K562 (cell line): Measurements from ENCODE around the gene ADCY4. TPM values are rescaled to one million over a fixed set of nuclear protein-coding genes. Genes with fewer than 3 reads are reported as not detected.

Experiments
- ATF1 ChIP-seq, 2 experiments: fragments of 450-650 bp in 1 of 2; IDR thresholded peaks; 2 replicates each; pipeline ENCODE4 v1.6.1; 2016; ENCODE audit warnings: missing compliant biosample characterization in 1 of 2, missing genetic modification characterization in 1 of 2
- ATF3 ChIP-seq, 2 experiments: fragments of 450-650 bp in 1 of 2; sonication (generic) in 1 of 2; formaldehyde crosslinking in 1 of 2; IDR thresholded peaks in 1 of 2; conservative IDR thresholded peaks in 1 of 2; 2 replicates each; pipeline versions ENCODE4 v1.6.1 to v1.8.1; 2016 to 2023; ENCODE audit warnings: mild to moderate bottlenecking in 2 of 2, moderate library complexity in 2 of 2, inconsistent platforms in 1 of 2, missing genetic modification reagents in 1 of 2
- CEBPG ChIP-seq, 3 experiments: fragments of 200-800 bp in 1 of 3; sonication (Bioruptor generic) in 1 of 3; sonication (generic) in 1 of 3; formaldehyde crosslinking in 1 of 3; IDR thresholded peaks in 2 of 3; conservative IDR thresholded peaks in 1 of 3; 2 replicates each; pipeline versions ENCODE4 v1.6.1 to v1.8.0; 2016 to 2022; ENCODE audit warnings: missing compliant biosample characterization in 2 of 3, missing genetic modification characterization in 2 of 3, mild to moderate bottlenecking in 1 of 3, missing genetic modification reagents in 1 of 3
- CTCF ChIP-seq, 3 experiments: IDR thresholded peaks in 2 of 3; conservative IDR thresholded peaks in 1 of 3; 2 replicates each; pipeline ENCODE4 v1.5.1; 2011 to 2012; ENCODE audit warnings: low read length in 3 of 3, mild to moderate bottlenecking in 3 of 3, control low read depth in 2 of 3, improper control_type of control experiment in 1 of 3, inconsistent platforms in 1 of 3, low read depth in 1 of 3, mixed read lengths in 1 of 3, moderate library complexity in 1 of 3; ENCODE audit not compliant: insufficient read depth in 2 of 3
- DEAF1 ChIP-seq: fragments of 450-650 bp; formaldehyde crosslinking; IDR thresholded peaks from 2 replicates; pipeline ENCODE4 v1.4.0; 2020; ENCODE audit warnings: mild to moderate bottlenecking, moderate library complexity
- FOXP1 ChIP-seq: sonication (generic); formaldehyde crosslinking; IDR thresholded peaks from 2 replicates; pipeline ENCODE4 v1.8.0; 2022; ENCODE audit warnings: mild to moderate bottlenecking, missing genetic modification reagents
- HDAC2 ChIP-seq: fragments of 450-650 bp; IDR thresholded peaks from 2 replicates; pipeline ENCODE4 v1.6.1; 2016; ENCODE audit warnings: mild to moderate bottlenecking
- HLTF ChIP-seq: fragments of 450-650 bp; IDR thresholded peaks from 2 replicates; pipeline ENCODE4 v1.6.1; 2016
- JUND ChIP-seq, 2 experiments: IDR thresholded peaks; 2 replicates in 1 of 2; 3 replicates in 1 of 2; pipeline ENCODE4 v1.6.1; 2011; ENCODE audit warnings: borderline replicate concordance in 2 of 2, low read depth in 2 of 2, low read length in 2 of 2, improper control_type of control experiment in 1 of 2, missing biosample characterization in 1 of 2, missing genetic modification characterization in 1 of 2, missing genetic modification reagents in 1 of 2
- RAD21 ChIP-seq, 2 experiments: fragments of 250-450 bp in 1 of 2; fragments of 450-650 bp in 1 of 2; sonication (Bioruptor Pico) in 1 of 2; formaldehyde crosslinking in 1 of 2; IDR thresholded peaks in 1 of 2; conservative IDR thresholded peaks in 1 of 2; 2 replicates each; pipeline versions ENCODE4 v1.4.0 to v1.8.0; 2020 to 2022; ENCODE audit warnings: mild to moderate bottlenecking in 2 of 2, moderate library complexity in 1 of 2
- SMAD3 ChIP-seq: fragments of 450-650 bp; formaldehyde crosslinking; conservative IDR thresholded peaks from 2 replicates; pipeline ENCODE4 v1.4.0; 2020; ENCODE audit warnings: mild to moderate bottlenecking
- SMC3 ChIP-seq: conservative IDR thresholded peaks from 2 replicates; pipeline ENCODE4 v1.6.1; 2011; ENCODE audit warnings: low read depth, low read length, improper control_type of control experiment; ENCODE audit not compliant: insufficient read depth
- ZFP30 ChIP-seq: fragments of 250-450 bp; sonication (Bioruptor Pico); IDR thresholded peaks from 2 replicates; pipeline ENCODE4 v1.8.0; 2022; ENCODE audit warnings: moderate library complexity, mild to moderate bottlenecking, inconsistent platforms, borderline replicate concordance
- ZNF140 ChIP-seq: fragments of 250-450 bp; sonication (Bioruptor Pico); IDR thresholded peaks from 2 replicates; pipeline ENCODE4 v1.8.0; 2021; ENCODE audit warnings: moderate library complexity, mild to moderate bottlenecking, inconsistent platforms
- ZNF143 ChIP-seq: sonication (generic); formaldehyde crosslinking; IDR thresholded peaks from 2 replicates; pipeline ENCODE4 v1.9.0; 2022; ENCODE audit warnings: mild to moderate bottlenecking, missing genetic modification reagents
- ZNF76 ChIP-seq: fragments of 250-450 bp; sonication (Bioruptor Pico); IDR thresholded peaks from 2 replicates; pipeline ENCODE4 v1.4.0; 2020; ENCODE audit warnings: mild to moderate bottlenecking, moderate library complexity, borderline replicate concordance
- polyA plus RNA-seq, 8 experiments: library from polyadenylated mRNA; depleted of rRNA in 4 of 8; stranded (reverse) in 5 of 8; unstranded in 3 of 8; fragments of >200 nt; fragmentation: Nextera tagmentation in 2 of 8; fragmentation: Illumina TruSeq in 1 of 8; extraction: Ambion mirVana in 2 of 8; extraction: Trizol in 1 of 8; gene quantifications; 2 replicates each; pipeline versions ENCODE4 v1.2.1 to v1.2.3, GENCODE V29; 2011 to 2014; ENCODE audit warnings: inconsistent platforms in 1 of 8, missing spikeins in 1 of 8
- total RNA-seq, 7 experiments: library from RNA; depleted of rRNA in 6 of 7; stranded (reverse); fragments of >200 nt in 6 of 7; fragmentation: Illumina TruSeq in 2 of 7; extraction: Trizol in 2 of 7; gene quantifications; 2 replicates each; pipeline versions ENCODE4 v1.2.1 to v1.2.3, GENCODE V29; 2011 to 2021; ENCODE audit warnings: low replicate concordance in 1 of 7

The ADCY4 gene
- total and polyA plus RNA-seq, 9 of the 15 experiments (the other 6 are each of a cell fraction or from before 2014, with no cell fraction given), result 0.04 to 0.31 (median 0.15) TPM; not detected in 2

- peak; percentile 72 to 76 (median 74) for TF ChIP-seq CTCF (IDR thresholded peaks at IDR 0.05 in 2 of 3, conservative IDR thresholded peaks at IDR 0.05 in 1 of 3; ENCODE audit: insufficient read depth in 2 of 3, low read depth in 1 of 3, low read length in 3 of 3)
- no peak for TF ChIP-seq ZNF76
- TF ChIP-seq HDAC2, result no peak
- no peak for TF ChIP-seq FOXP1 (CRISPR knock-in tag)
- no peak for TF ChIP-seq SMAD3 (CRISPR knock-in tag)
- peak; percentile 80 to 86 for TF ChIP-seq RAD21 (CRISPR knock-in tag; conservative IDR thresholded peaks at IDR 0.05 in 1 of 2, IDR thresholded peaks at IDR 0.05 in 1 of 2)
- TF ChIP-seq CEBPG (CRISPR knock-in tag; IDR thresholded peaks at IDR 0.05), result no peak
- TF ChIP-seq CEBPG (tag; conservative IDR thresholded peaks at IDR 0.05 in 1 of 2, IDR thresholded peaks at IDR 0.05 in 1 of 2), result no peak
- TF ChIP-seq DEAF1 (CRISPR knock-in tag), result peak; percentile 70
- TF ChIP-seq ATF1 (CRISPR knock-in tag; IDR thresholded peaks at IDR 0.05), result no peak
- TF ChIP-seq ATF1 (tag; IDR thresholded peaks at IDR 0.05), result no peak
- TF ChIP-seq ZNF140 (CRISPR knock-in tag), result no peak
- no peak for TF ChIP-seq ZNF143 (CRISPR knock-in tag)
- TF ChIP-seq SMC3, result peak; percentile 88
- TF ChIP-seq ZFP30 (CRISPR knock-in tag), result no peak
- TF ChIP-seq ATF3 (IDR thresholded peaks at IDR 0.05), result peak; percentile 53; the same call in 1 of the 2 replicates
- TF ChIP-seq ATF3 (CRISPR knock-in tag; conservative IDR thresholded peaks at IDR 0.05), result no peak
- no peak for TF ChIP-seq HLTF
- TF ChIP-seq JUND (IDR thresholded peaks at IDR 0.05; ENCODE audit: borderline replicate concordance, low read depth, low read length), result peak; percentile 42; the same call in 1 of the 2 replicates
- no peak for TF ChIP-seq JUND (tag; IDR thresholded peaks at IDR 0.05; ENCODE audit: borderline replicate concordance, low read depth, low read length)
Measured at GRCh38 chr14:24296341-24297157, 38.3 kb downstream of the ADCY4 start (continued).
